GM12878 (cell line): Measurements from ENCODE around the gene ATP8B1.

ENCODE experiments used
- SMAD1 ChIP-seq: fragments of 450-650 bp; IDR thresholded peaks from 2 replicates; pipeline ENCODE4 v1.6.1; 2018; ENCODE audit warnings: mild to moderate bottlenecking, low read depth; ENCODE audit not compliant: partially characterized antibody
- TF ChIP-seq, protein P1 (sequence below): IDR thresholded peaks from 2 replicates; pipeline ENCODE4 v1.6.1; 2012; ENCODE audit warnings: low read depth, low read length, improper control_type of control experiment

DNA sequence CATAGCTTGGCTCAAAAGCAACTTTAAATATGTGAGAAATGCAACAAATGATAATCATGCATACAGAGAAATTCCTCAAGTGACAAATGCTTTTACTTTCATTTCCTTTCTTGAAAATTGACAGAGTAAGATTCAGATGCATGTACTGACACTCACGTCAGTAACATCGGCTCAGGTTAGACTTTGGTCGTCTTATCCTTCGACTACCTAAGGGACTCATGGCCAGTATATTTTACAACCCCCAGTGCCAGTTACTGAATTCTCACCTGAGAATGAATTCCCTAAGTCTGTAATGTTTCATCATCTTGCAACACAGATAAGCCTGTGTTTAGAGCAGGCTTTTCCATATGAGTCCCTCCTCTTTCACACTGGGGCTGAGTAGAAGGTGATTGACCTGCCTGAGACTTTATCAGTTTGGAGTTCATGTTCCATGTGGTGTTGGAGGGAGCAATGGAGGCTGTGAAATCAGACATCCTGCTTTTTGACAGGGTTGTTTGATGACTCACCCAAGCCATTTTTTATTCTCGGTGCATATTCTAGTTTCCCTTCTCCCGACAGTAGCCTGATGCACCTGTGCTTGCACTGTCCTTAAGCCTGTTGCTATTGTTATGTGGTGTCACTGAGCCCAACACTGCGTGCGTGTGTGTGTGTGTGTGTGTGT lies 30.5 kb upstream of the ATP8B1 start:
- TF ChIP-seq, protein P1, sequence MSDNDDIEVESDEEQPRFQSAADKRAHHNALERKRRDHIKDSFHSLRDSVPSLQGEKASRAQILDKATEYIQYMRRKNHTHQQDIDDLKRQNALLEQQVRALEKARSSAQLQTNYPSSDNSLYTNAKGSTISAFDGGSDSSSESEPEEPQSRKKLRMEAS = no peak
- TF ChIP-seq SMAD1 = no peak
